H9 (cell line): ENCODE data around the gene ZBTB48. TPM values are rescaled to one million over a fixed set of nuclear protein-coding genes. Genes with fewer than 3 reads are reported as not detected.
A peak's percentile ranks its signal among the peaks of the same experiment; 100 is the strongest.
"Not testable (repeated sequence)": the region's sequence is repeated elsewhere in the genome, so short reads cannot be mapped to it uniquely, and the experiment has no call there.

Experiments used
- DNase-seq: peaks from one replicate; pipeline ENCODE4 v3.0.0-alpha.2; 2017
- H2AFZ ChIP-seq: one replicate; pipeline ENCODE4 v1.6.1; 2013; ENCODE audit warnings: mild to moderate bottlenecking, low read length, control low read depth, moderate library complexity
- H2AK5ac ChIP-seq: 2 replicates; pipeline ENCODE4 v1.6.1; 2013; ENCODE audit warnings: low read length, control low read depth, mixed read lengths; ENCODE audit not compliant: insufficient read length
- H2BK120ac ChIP-seq: one replicate; pipeline ENCODE4 v1.6.1; 2013; ENCODE audit warnings: low read depth, mild to moderate bottlenecking, low read length, control low read depth, inconsistent platforms; ENCODE audit not compliant: poor library complexity, severe bottlenecking
- H2BK12ac ChIP-seq: 2 replicates; pipeline ENCODE4 v1.6.1; 2013; ENCODE audit warnings: low read length, control low read depth, mixed read lengths, low read depth; ENCODE audit not compliant: insufficient read length
- H2BK15ac ChIP-seq: 2 replicates; pipeline ENCODE4 v1.6.1; 2013; ENCODE audit warnings: low read depth, low read length, control low read depth
- H2BK20ac ChIP-seq: one replicate; pipeline ENCODE4 v1.6.1; 2013; ENCODE audit warnings: low read depth, mild to moderate bottlenecking, low read length, control low read depth, inconsistent platforms; ENCODE audit not compliant: poor library complexity, severe bottlenecking
- H2BK5ac ChIP-seq: 2 replicates; pipeline ENCODE4 v1.6.1; 2013; ENCODE audit warnings: low read length, control low read depth, mixed read lengths; ENCODE audit not compliant: insufficient read length
- H3K14ac ChIP-seq: 2 replicates; pipeline ENCODE4 v1.6.1; 2013; ENCODE audit warnings: low read length, control low read depth; ENCODE audit not compliant: insufficient read depth
- H3K18ac ChIP-seq: 2 replicates; pipeline ENCODE4 v1.6.1; 2013; ENCODE audit warnings: low read depth, mild to moderate bottlenecking, mixed read lengths, low read length, control low read depth; ENCODE audit not compliant: insufficient read length
- H3K23ac ChIP-seq: 2 replicates; pipeline ENCODE4 v1.6.1; 2013; ENCODE audit warnings: low read length, control low read depth, mixed read lengths, low read depth; ENCODE audit not compliant: insufficient read length
- H3K23me2 ChIP-seq: 2 replicates; pipeline ENCODE4 v1.6.1; 2013; ENCODE audit warnings: low read depth, mild to moderate bottlenecking, mixed read lengths, low read length, control low read depth; ENCODE audit not compliant: insufficient read length, poor library complexity, severe bottlenecking
- H3K27ac ChIP-seq: 2 replicates; pipeline ENCODE4 v1.5.1; 2013; ENCODE audit warnings: low read length, control low read depth, mixed read lengths, low read depth; ENCODE audit not compliant: insufficient read length
- H3K27me3 ChIP-seq: 2 replicates; pipeline ENCODE4 v1.6.1; 2013; ENCODE audit warnings: low read length, control low read depth, inconsistent platforms; ENCODE audit not compliant: insufficient read depth
- H3K4ac ChIP-seq: 2 replicates; pipeline ENCODE4 v1.6.1; 2013; ENCODE audit warnings: low read depth, mild to moderate bottlenecking, control low read depth, inconsistent platforms, low read length, moderate library complexity
- H3K4me1 ChIP-seq: 2 replicates; pipeline ENCODE4 v1.6.1; 2013; ENCODE audit warnings: low read length, control low read depth, inconsistent platforms; ENCODE audit not compliant: insufficient read depth
- H3K4me2 ChIP-seq: 2 replicates; pipeline ENCODE4 v1.6.1; 2013; ENCODE audit warnings: low read length, control low read depth, mixed read lengths; ENCODE audit not compliant: insufficient read length, insufficient read depth
- H3K56ac ChIP-seq: 2 replicates; pipeline ENCODE4 v1.6.1; 2013; ENCODE audit warnings: low read depth, mild to moderate bottlenecking, mixed read lengths, low read length, control low read depth; ENCODE audit not compliant: insufficient read length
- H3K79me1 ChIP-seq: 2 replicates; pipeline ENCODE4 v1.6.1; 2013; ENCODE audit warnings: low read depth, mild to moderate bottlenecking, moderate library complexity, low read length, control low read depth, inconsistent platforms; ENCODE audit not compliant: insufficient read depth, poor library complexity, severe bottlenecking
- H3K79me2 ChIP-seq: 2 replicates; pipeline ENCODE4 v1.6.1; 2013; ENCODE audit warnings: low read length, control low read depth, inconsistent platforms; ENCODE audit not compliant: insufficient read depth
- H3K9ac ChIP-seq: 2 replicates; pipeline ENCODE4 v1.6.1; 2013; ENCODE audit warnings: low read length, control low read depth, mixed read lengths; ENCODE audit not compliant: insufficient read length; ENCODE audit errors: extremely low read depth
- H3K9me3 ChIP-seq: one replicate; pipeline ENCODE4 v1.6.1; 2013; ENCODE audit warnings: low read depth, low read length, inconsistent platforms; ENCODE audit not compliant: control insufficient read depth
- H3T11ph ChIP-seq: one replicate; pipeline ENCODE4 v1.6.1; 2013; ENCODE audit warnings: mild to moderate bottlenecking, low read length, control low read depth, inconsistent platforms
- H4K20me1 ChIP-seq: one replicate; pipeline ENCODE4 v1.6.1; 2013; ENCODE audit not compliant: control insufficient read depth, insufficient read length, insufficient read depth
- H4K5ac ChIP-seq: 2 replicates; pipeline ENCODE4 v1.6.1; 2013; ENCODE audit warnings: low read depth, mild to moderate bottlenecking, mixed read lengths, low read length, control low read depth; ENCODE audit not compliant: insufficient read length
- H4K8ac ChIP-seq: replicated peaks from 2 replicates; pipeline ENCODE4 v1.6.1; 2013; ENCODE audit warnings: low read length, control low read depth, mixed read lengths, low read depth; ENCODE audit not compliant: insufficient read length
- H4K91ac ChIP-seq: 2 replicates; pipeline ENCODE4 v1.6.1; 2013; ENCODE audit warnings: low read depth, mild to moderate bottlenecking, moderate library complexity, mixed read lengths, low read length, control low read depth; ENCODE audit not compliant: insufficient read length
- H3K27ac Mint-ChIP-seq, 3 experiments: 2 replicates in 2 of 3; 3 replicates in 1 of 3; pipeline ENCODE4 v1.8.0; 2020 to 2021; ENCODE audit warnings: mixed read lengths in 3 of 3, mild to moderate bottlenecking in 1 of 3, moderate library complexity in 1 of 3
- H3K27me3 Mint-ChIP-seq: 2 replicates; pipeline ENCODE4 v1.8.0; 2021; ENCODE audit warnings: low read depth, mild to moderate bottlenecking, moderate library complexity, mixed read lengths
- H3K36me3 Mint-ChIP-seq, 3 experiments: 2 replicates in 2 of 3; 3 replicates in 1 of 3; pipeline ENCODE4 v1.8.0; 2020 to 2021; ENCODE audit warnings: low read depth in 3 of 3, mixed read lengths in 3 of 3; ENCODE audit not compliant: insufficient read depth in 1 of 3
- H3K4me1 Mint-ChIP-seq, 2 experiments: 2 replicates each; pipeline ENCODE4 v1.8.0; 2020; ENCODE audit warnings: mixed read lengths in 2 of 2
- H3K4me3 Mint-ChIP-seq, 2 experiments: 2 replicates in 1 of 2; 3 replicates in 1 of 2; pipeline ENCODE4 v1.8.0; 2020 to 2021; ENCODE audit warnings: mild to moderate bottlenecking in 2 of 2, mixed read lengths in 2 of 2, moderate library complexity in 1 of 2
- H3K9me3 Mint-ChIP-seq, 2 experiments: 2 replicates in 1 of 2; 3 replicates in 1 of 2; pipeline ENCODE4 v1.8.0; 2020; ENCODE audit warnings: mild to moderate bottlenecking in 2 of 2, mixed read lengths in 2 of 2, moderate library complexity in 1 of 2
- CTCF ChIP-seq: fragments of 200-600 bp; sonication (generic); conservative IDR thresholded peaks from 3 replicates; pipeline ENCODE4 v1.8.0; 2021; ENCODE audit warnings: antibody characterized with exemption, mild to moderate bottlenecking
- WGBS: extraction: QIAGEN DNeasy Blood & Tissue Kit; methylation state at CpG from one replicate; pipeline ENCODE4 v1.1.7; 2013; ENCODE audit warnings: missing lambda C conversion rate, low lambda C conversion rate, mixed read lengths; ENCODE audit not compliant: insufficient read length; ENCODE audit errors: extremely low coverage; 5-methylcytosine and 5-hydroxymethylcytosine counted together
- total RNA-seq: library from RNA; stranded (reverse); gene quantifications from 2 replicates; pipeline ENCODE4 v1.2.1, GENCODE V29; 2021

Gene ZBTB48
- total RNA-seq, 1 experiment from 2014 or later = 33.2 TPM

- Histone ChIP-seq H3K4ac (no peak overlapping the region), H2AK5ac (no peak overlapping the region), H3T11ph (no peak overlapping the region), H2BK15ac (no peak overlapping the region), H3K14ac (no peak overlapping the region), H3K56ac (no peak overlapping the region), H3K4me1 (no peaks in the 10 kb centered on the region), H3K9me3 (no peaks in the 10 kb centered on the region), H3K9ac (no peak overlapping the region), H3K27ac (no peak overlapping the region), H4K5ac (no peak overlapping the region), H3K27me3 (no peaks in the 10 kb centered on the region), H2BK20ac (no peak overlapping the region), H3K79me1 (no peaks in the 10 kb centered on the region), H3K18ac (no peak overlapping the region), H3K4me2 (no peak overlapping the region), H2AFZ (no peak overlapping the region), H2BK120ac (no peak overlapping the region), H4K20me1 (no peaks in the 10 kb centered on the region), H3K23ac (no peak overlapping the region), H3K79me2 (no peaks in the 10 kb centered on the region), H2BK12ac (no peak overlapping the region), H3K23me2 (no peaks in the 10 kb centered on the region), H4K8ac (no peak overlapping the region), H4K91ac (no peak overlapping the region), H2BK5ac (no peak overlapping the region)
- H3K9me3 Mint-ChIP-seq = no peaks in the 10 kb centered on the region
- no CpG with 5 or more reads among the region's 16 CpGs for WGBS
- H3K27me3 Mint-ChIP-seq = no peaks in the 10 kb centered on the region; the same call in 1 of the 2 replicates
- H3K4me1 Mint-ChIP-seq = no peaks in the 10 kb centered on the region
- DNase-seq = no peak
- TF ChIP-seq CTCF = 0 out of 3 replicates have a peak, but pooled peaks have one; percentile 22
- H3K4me3 Mint-ChIP-seq = no peak overlapping the region
- H3K27ac Mint-ChIP-seq = no peak overlapping the region; a peak in 1 of 7 replicates
- H3K36me3 Mint-ChIP-seq = peaks cover 25 to 86% (median 76%) of the 10 kb centered on the region in 3 experiments
These were observed 56.3 kb downstream of the ZBTB48 start for GRCh38 chr1:6635910-6636760.

GRCh38 chr1:6636778-6637177, 57.0 kb downstream of the ZBTB48 start:
- not testable (repeated sequence) for H3K27ac Mint-ChIP-seq, H4K91ac ChIP-seq, H2BK20ac ChIP-seq, H3K4me1 Mint-ChIP-seq, H3K18ac ChIP-seq, H3K9me3 ChIP-seq, H4K8ac ChIP-seq, H2BK12ac ChIP-seq, H2BK5ac ChIP-seq, H3K23me2 ChIP-seq, DNase-seq, H2AK5ac ChIP-seq, H3K4ac ChIP-seq, H3K56ac ChIP-seq, H3K4me1 ChIP-seq, H3K9me3 Mint-ChIP-seq, H3K9ac ChIP-seq, H3T11ph ChIP-seq, H4K5ac ChIP-seq, H4K20me1 ChIP-seq, H2AFZ ChIP-seq, H3K27ac ChIP-seq, H2BK120ac ChIP-seq, H3K79me1 ChIP-seq, H2BK15ac ChIP-seq, H3K14ac ChIP-seq, H3K4me3 Mint-ChIP-seq, H3K27me3 ChIP-seq, H3K27me3 Mint-ChIP-seq, H3K79me2 ChIP-seq, H3K23ac ChIP-seq, H3K4me2 ChIP-seq
- H3K36me3 Mint-ChIP-seq = peaks cover 28 to 92% (median 82%) of the 10 kb centered on the region in 3 experiments
- WGBS = no CpG with 5 or more reads among the region's 6 CpGs
